HG03025 (cell line): Measurements from ENCODE around the gene C1orf35.

Source experiments
- ATAC-seq: cut with Tn5 transposase; IDR thresholded peaks from one replicate; pipeline ENCODE4 v1.9.1; 2021; ENCODE audit warnings: mild to moderate bottlenecking, moderate library complexity; ENCODE audit not compliant: unreplicated experiment, low FRiP score

The C1orf35 gene

DNA sequence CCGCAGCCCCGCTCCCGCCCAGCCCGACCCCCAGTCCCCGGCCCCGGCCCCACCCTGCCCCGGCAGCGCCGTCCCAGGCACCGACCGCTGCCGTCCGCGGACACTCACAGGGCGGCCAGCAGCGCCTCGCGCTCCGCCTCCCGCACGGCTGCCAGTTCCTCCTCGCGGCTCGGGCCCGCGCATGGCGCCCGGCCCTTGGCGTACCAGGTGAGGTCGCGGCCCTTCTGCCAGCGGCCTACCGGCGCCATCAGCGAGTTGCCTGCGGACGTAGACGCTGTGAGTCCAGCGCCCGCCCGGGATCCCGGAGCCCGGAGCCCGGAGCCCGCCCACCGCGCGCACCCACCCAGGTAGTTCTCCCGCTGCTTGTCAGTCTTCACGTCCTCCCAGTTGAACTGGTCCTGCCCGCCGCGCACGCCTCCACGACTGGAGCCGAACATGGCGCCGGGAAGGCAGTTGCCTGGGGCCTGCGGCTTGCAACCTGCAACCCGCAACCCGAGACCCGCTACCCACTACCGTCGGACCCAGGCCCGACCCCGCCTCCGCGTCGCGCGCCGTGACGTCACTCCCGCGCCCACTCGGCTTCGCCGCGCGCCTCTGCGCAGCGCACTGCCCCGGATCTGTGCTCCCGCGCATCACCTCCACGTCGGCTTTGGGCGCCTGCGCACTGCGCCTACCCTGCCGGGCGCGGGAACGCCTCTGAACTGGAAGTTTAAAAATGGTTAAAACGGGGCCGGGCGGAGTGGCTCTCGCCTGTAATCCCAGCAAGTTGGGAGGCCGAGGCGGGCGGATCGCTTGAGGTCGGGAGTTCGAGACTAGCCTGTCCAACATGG lies at the start of gene C1orf35:
TSS of gene C1orf35 (minus strand) at position 535 of the 830 bp plus-strand sequence. CDS start at position 437, 98 bp downstream.
- peak; percentile 55 for ATAC-seq

- no peak for ATAC-seq
These were observed 49.8 kb upstream of the C1orf35 start for GRCh38 chr1:228152918-228153258.

- no peak for ATAC-seq
These were observed 49.2 kb upstream of the C1orf35 start for GRCh38 chr1:228152097-228152917.

DNA sequence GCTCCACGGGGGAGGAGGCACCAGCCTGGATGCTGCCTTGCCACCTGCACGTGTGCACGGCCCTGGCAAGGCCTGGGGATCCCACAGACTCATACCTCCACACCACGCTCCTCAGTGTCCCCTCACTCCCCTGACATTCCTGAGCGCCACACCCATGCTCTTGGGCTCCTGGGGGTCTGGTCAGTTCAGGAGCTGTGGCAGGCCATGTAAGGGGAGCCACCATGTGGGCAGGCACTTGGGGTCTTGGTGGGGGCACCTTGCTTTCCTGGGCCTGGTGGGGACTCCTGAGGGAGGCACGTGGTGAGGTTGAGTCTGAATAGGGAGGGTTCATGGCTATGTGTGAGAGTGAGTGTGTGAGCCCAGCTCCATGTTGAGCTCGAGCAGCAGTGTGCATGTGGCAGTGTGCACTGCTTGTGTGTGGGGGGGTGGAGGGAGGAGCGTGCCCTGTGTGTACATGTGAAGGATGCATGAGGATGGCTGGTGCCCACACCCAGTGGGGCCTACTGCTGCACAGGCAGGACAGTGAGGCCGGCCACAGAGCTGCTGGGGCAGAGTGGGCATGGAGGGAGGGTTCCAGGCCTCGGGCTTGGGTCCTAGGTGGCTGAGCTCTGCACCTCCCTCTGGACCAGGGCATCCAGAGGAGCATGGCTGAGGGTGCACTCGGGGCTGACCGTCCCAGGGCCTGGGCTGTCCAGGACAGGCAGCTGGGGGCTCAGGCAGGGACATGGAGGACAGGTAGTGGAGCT lies 48.2 kb upstream of the C1orf35 start:
- ATAC-seq, result no peak

- no peak for ATAC-seq
These were observed 47.5 kb upstream of the C1orf35 start for GRCh38 chr1:228150461-228151179.

DNA sequence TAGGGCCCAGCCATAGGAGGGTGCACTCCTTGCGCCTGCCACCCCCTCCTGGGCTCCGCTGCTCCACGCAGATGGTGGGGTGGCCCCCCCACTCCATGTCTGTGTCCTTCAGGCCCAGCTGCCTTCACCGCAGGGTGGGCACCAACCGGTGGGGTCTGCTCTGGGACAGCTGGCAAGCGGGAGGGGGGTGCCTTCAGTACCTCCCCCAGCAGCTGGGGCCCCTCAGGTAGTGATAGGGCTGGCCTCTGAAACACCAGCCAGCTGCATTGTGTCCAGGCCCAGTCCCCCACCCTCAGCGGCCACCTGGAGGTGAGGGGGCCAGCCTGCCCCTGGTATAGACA lies 47.0 kb upstream of the C1orf35 start:
- no peak for ATAC-seq

DNA sequence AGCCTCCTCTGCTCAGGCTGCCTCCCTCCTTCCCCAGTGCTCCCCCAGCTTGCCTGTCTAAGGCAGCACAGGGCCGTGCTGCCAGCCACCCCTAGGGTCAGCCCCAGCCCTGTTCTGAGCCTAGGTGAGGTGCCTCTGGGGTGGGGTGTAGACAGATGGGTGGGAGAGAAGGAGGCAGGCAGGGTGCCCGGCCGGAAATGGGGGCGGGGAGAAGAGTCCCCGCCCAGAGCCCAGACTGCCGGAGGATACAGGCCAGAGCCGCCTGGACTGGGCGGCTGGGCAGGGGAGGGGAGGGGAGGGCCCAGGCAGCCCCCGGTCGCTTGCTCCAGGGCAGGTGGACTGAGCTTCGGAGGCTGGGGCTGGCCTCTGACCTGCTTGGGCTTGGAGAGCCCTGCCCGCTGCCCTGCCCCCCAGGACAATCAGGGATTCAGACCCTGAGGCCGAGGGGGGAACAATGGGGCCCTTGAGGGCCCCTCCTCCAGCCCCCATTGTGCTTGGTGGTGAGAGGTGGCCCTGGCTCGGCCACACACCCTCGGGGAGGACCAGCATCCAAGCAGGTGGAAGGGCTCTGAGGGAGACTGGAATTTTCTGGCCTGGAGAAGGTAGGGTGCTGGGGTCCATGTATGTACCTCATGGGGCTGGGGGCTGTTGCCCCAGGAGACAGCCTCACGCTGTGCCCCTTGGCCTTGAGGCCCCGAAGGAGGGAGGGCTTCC lies 46.4 kb upstream of the C1orf35 start, which contains the start of gene GJC2:
TSS of gene GJC2 (plus strand) at position 525 of the 714 bp plus-strand sequence. CDS start 7,829 bp downstream, outside the sequence.
- ATAC-seq, result no peak

- no peak for ATAC-seq
These were observed 45.8 kb upstream of the C1orf35 start for GRCh38 chr1:228148935-228149405.

- no peak for ATAC-seq
These were observed 45.2 kb upstream of the C1orf35 start for GRCh38 chr1:228148196-228148861.

DNA sequence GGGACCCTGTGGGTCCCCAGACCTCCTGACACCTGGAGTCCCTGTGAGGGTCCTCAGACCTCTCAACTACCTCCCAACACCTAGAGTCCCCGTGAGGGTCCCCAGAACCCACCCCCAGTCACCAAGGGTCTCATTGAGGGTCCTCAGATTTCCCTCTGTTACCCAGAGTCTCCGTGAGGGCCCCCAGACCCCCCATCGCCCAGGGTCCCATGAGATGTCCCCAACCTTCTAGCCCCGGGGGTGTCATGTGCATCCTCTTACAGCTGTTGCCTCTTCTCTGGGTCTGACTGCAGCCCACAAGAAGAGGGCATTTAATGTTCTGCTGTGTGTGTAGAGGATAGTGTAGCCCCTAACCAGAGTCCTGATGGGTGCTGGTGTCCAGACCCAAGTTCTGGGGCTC lies 44.6 kb upstream of the C1orf35 start:
- ATAC-seq, result no peak

- ATAC-seq, result no peak
These were observed 44.1 kb upstream of the C1orf35 start for GRCh38 chr1:228147151-228147693.

DNA sequence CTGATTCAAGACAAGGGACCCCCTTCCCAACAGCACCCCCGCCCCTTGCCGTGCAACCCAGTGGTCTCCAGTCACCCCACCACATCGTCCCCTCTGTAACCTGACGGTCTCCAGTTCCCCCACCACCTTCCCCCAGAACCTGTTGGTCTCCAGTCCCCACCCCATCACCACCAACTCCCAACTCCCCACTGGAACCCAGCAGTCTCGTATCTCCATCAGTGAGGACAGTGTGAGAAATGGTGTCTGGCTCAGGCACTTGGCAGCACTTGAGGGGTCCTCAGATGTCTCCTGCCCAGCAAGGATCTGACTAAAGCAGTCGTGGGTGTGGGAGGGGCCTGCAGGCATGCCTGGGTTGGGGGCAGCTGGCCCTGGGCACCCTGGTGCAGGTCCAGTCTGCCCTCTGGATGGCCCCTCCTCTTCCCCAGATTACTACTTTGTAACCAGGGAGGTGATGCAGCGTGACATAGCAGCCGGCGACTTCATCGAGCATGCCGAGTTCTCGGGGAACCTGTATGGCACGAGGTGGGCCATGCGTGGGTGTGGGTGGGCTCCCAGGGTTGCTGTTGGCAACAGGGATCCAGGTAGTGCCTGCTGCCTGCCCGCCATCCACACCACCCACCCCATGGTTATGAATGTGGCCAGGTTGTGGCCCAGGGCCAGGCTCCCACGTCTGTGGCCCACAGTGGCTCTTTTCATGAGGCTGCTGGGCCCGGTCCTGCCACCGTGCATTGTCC lies 43.5 kb upstream of the C1orf35 start:
- no peak for ATAC-seq

DNA sequence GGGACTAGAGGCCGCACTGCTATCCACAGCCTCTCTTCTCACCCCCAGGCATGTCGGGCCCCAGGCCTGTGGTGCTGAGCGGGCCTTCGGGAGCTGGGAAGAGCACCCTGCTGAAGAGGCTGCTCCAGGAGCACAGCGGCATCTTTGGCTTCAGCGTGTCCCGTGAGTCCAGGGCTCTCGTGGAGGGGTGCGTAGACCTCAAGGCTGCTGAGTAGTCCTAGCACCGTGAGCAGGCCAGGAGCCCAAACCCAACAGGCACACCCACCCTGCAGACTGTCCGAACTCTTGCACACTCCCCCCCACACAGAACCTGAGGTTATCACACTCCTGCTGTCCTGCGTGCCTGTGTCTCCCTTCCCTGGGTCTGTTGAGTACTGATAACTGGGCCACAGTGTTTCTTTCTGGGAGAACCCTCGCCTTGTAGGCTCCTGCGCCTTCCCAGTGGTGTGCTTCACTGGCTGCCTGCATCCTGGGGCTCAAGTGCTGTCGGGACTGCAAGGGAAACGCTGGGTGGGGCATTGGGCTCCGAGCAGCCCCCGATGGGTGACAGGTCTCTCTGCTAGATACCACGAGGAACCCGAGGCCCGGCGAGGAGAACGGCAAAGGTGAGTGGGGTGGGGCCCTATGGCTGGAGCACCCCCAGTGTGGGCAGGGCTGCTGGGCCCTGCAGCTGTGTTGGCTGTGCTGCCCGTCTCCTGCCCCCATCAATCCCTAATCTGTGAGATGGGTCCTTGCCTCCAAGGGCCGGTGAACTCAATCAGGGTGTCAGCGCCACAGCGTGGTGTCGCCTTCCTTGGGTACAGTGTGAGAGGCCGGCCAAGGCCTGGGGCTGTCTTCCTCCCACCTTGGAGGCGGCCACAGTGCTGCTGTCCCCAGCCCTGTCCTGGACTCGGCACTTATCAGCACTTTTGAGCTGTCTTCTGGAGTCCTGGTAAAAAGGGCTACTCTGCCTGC lies 42.6 kb upstream of the C1orf35 start:
- ATAC-seq, result no peak

DNA sequence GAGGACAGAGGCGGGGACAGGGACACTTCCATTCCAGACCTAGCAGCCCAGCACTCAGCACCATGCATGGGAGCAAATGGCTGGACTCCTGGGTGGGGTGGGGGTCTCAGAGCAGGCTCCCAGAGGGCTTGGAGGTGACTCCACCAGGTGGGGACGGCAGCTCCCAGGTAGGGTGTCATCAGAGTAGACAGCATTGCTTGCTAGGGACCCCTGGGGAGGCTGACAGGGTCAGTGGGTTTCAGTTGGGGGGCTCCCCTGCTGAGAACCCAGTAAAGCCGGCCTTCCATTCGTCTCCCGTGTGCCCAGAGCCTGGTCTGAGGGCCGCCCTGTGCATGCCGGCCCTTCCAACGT lies 41.8 kb upstream of the C1orf35 start:
- no peak for ATAC-seq

DNA sequence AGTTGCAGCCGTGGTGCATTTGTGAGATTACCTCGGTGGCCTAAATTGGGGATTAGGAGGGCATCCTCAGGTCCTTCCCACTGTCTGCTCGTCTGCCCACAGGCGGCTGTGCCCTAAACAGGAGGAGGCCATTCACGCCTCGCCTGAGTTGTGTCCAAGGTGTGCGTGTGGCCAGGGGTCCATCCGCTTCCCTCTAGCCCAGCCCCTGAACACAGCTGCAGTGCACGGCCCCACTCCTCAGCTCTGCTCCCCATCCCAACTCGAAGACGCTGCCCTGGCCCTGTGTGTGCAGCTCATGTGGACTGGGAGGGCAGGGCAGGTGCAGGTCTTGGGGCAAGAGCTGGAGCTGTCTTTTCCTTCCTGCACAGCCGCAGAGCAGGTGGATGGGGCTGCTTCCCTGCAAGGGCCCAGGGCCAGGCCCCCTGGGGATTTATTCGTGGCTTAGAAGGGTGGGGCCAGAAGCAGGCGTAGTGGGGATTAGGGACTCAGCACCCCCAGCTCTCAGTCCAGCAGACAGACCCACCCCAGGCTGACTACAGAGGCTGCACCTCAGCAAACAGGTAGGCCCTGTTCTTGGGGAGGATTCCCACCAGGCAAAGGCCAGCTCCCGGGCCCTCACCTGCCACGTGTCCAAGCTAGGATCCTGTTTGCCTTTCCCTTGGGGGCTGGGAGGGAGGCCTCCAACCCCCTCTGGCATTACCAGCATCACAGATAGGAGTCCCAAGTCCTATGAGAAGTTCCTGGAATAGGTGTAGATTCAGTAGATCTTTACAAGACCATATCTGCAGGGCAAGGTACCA lies 41.3 kb upstream of the C1orf35 start:
- no peak for ATAC-seq

GRCh38 chr1:228143480-228144192 lies 40.5 kb upstream of the C1orf35 start:
- ATAC-seq, result no peak
